Measurements from ENCODE around the gene RIIAD1. TPM values are rescaled to one million over a fixed set of nuclear protein-coding genes. Genes with fewer than 3 reads are reported as not detected.
"Not testable (repeated sequence)": the region's sequence is repeated elsewhere in the genome, so short reads cannot be mapped to it uniquely, and the experiment has no call there.

RIIAD1 gene
- total RNA-seq (not detected), polyA plus RNA-seq (not detected), total RNA-seq (not detected)

GRCh38 chr1:151720974-151721787 is at the start of gene RIIAD1:
TSS of gene RIIAD1 (plus strand) at chr1:151721522. CDS start at chr1:151721537, 15 bp downstream.
- intact Hi-C loops (cut with micrococcal nuclease) = loop anchor here (1.0 to 5.0 kb wide), 7 partner anchors 36 to 279 kb away; partner anchors contain the start of genes TDRKH (in 2 of the 2), MRPL9 (in 1 of the 2) and SNX27 (in 1 of the 2)
- peak within 1 kb of the TSS in 8 of 9 donors; percentile 11 to 85 (median 36) for H3K27ac Mint-ChIP-seq
- peaks cover 54 to 88% (median 65%) of the 10 kb centered on the region in 5 donors for H3K27me3 Mint-ChIP-seq
- ChIA-PET POLR2A (no interaction called here), CTCF (interaction anchor here (1.3 kb wide), 1 partner anchor 13 kb away, joined by 4 read pairs; no protein-coding TSS in a partner anchor)
- H3K27me3 ChIP-seq (ENCODE audit: control insufficient read depth in 2 of 2, insufficient read depth in 2 of 2, low read length in 2 of 2) = peaks cover 4 to 6% of the 10 kb centered on the region in 2 donors
- H3K4me1 Mint-ChIP-seq = peaks cover 17 to 41% (median 26%) of the 10 kb centered on the region in 7 donors
- peak within 1 kb of the TSS; percentile 71 for H3K4me3 ChIP-seq (ENCODE audit: low read length)
- no peak within 1 kb of the TSS for H3K27ac ChIP-seq (ENCODE audit: low read depth, low read length)
- H3K4me1 ChIP-seq (ENCODE audit: control insufficient read depth in 2 of 2, insufficient read depth in 2 of 2, low read length in 2 of 2) = peaks cover 9 to 14% of the 10 kb centered on the region in 2 donors
- H3K36me3 ChIP-seq (ENCODE audit: control insufficient read depth in 2 of 3, insufficient read depth in 3 of 3, low read length in 3 of 3) = no peaks in the 10 kb centered on the region
- no peaks in the 10 kb centered on the region for H3K9me3 ChIP-seq (ENCODE audit: control insufficient read depth in 2 of 3, low read length in 3 of 3)
- peaks cover 0 to 5% (median 0%) of the 10 kb centered on the region in 5 donors for H3K36me3 Mint-ChIP-seq
- peak; percentile 85 for ATAC-seq
- peak within 1 kb of the TSS; percentile 71 to 85 (median 83) for H3K4me3 Mint-ChIP-seq
- DNase-seq = peak in 8 of 9 donors; percentile 17 to 47 (median 40)
- peaks cover 0 to 1% (median 0%) of the 10 kb centered on the region in 11 donors for H3K9me3 Mint-ChIP-seq

- H3K4me1 Mint-ChIP-seq = peaks cover 0 to 7% (median 3%) of the 10 kb centered on the region in 7 donors
- CTCF ChIA-PET = no interaction called here
- Histone ChIP-seq H3K27ac (ENCODE audit: low read depth, low read length) (no peak overlapping the region), H3K4me3 (ENCODE audit: low read length) (no peak overlapping the region), H3K27me3 (ENCODE audit: control insufficient read depth in 2 of 2, insufficient read depth in 2 of 2, low read length in 2 of 2) (no peaks in the 10 kb centered on the region), H3K4me1 (ENCODE audit: control insufficient read depth in 2 of 2, insufficient read depth in 2 of 2, low read length in 2 of 2) (no peaks in the 10 kb centered on the region), H3K36me3 (ENCODE audit: control insufficient read depth in 2 of 3, insufficient read depth in 3 of 3, low read length in 3 of 3) (peaks cover 0 to 19% (median 0%) of the 10 kb centered on the region in 3 experiments), H3K9me3 (ENCODE audit: control insufficient read depth in 2 of 3, low read length in 3 of 3) (no peaks in the 10 kb centered on the region)
- DNase-seq (no peak), ATAC-seq (no peak)
- H3K27ac Mint-ChIP-seq = peak overlapping the region in 1 of 9 donors; percentile 66
- intact Hi-C loops (cut with micrococcal nuclease) = no loop called here
- no peaks in the 10 kb centered on the region for H3K27me3 Mint-ChIP-seq
- peaks cover 15 to 61% (median 45%) of the 10 kb centered on the region in 5 donors for H3K36me3 Mint-ChIP-seq
- H3K9me3 Mint-ChIP-seq = peaks cover 0 to 6% (median 0%) of the 10 kb centered on the region in 11 donors
- POLR2A ChIA-PET = interaction anchor here (0.7 kb wide), 1 partner anchor 464 kb away, joined by 3 read pairs; no protein-coding TSS in a partner anchor
- no peak overlapping the region for H3K4me3 Mint-ChIP-seq
Observed at GRCh38 chr1:151673407-151673806, 47.9 kb upstream of the RIIAD1 start.

- no peak overlapping the region for H3K27ac ChIP-seq (ENCODE audit: low read depth, low read length)
- Mint-ChIP-seq H3K36me3 (peaks cover 0 to 29% (median 15%) of the 10 kb centered on the region in 5 donors), H3K27ac (no peak overlapping the region), H3K27me3 (no peaks in the 10 kb centered on the region), H3K4me1 (peaks cover 0 to 4% (median 0%) of the 10 kb centered on the region in 7 donors), H3K4me3 (no peak overlapping the region), H3K9me3 (no peaks in the 10 kb centered on the region)
- intact Hi-C loops (cut with micrococcal nuclease) = no loop called here
- no peak for DNase-seq
- H3K36me3 ChIP-seq (ENCODE audit: control insufficient read depth in 2 of 3, insufficient read depth in 3 of 3, low read length in 3 of 3) = peaks cover 0 to 8% (median 7%) of the 10 kb centered on the region in 3 experiments
- H3K27me3 ChIP-seq (ENCODE audit: control insufficient read depth in 2 of 2, insufficient read depth in 2 of 2, low read length in 2 of 2) = no peaks in the 10 kb centered on the region
- ChIA-PET POLR2A (no interaction called here), CTCF (no interaction called here)
- no peaks in the 10 kb centered on the region for H3K9me3 ChIP-seq (ENCODE audit: control insufficient read depth in 2 of 3, low read length in 3 of 3)
- ATAC-seq = no peak
- no peaks in the 10 kb centered on the region for H3K4me1 ChIP-seq (ENCODE audit: control insufficient read depth in 2 of 2, insufficient read depth in 2 of 2, low read length in 2 of 2)
- H3K4me3 ChIP-seq (ENCODE audit: low read length) = no peak overlapping the region
Observed at GRCh38 chr1:151680391-151680790, 40.9 kb upstream of the RIIAD1 start.

GRCh38 chr1:151680826-151681225 is 40.5 kb upstream of the RIIAD1 start:
- Histone ChIP-seq H3K4me1 (ENCODE audit: control insufficient read depth in 2 of 2, insufficient read depth in 2 of 2, low read length in 2 of 2) (no peaks in the 10 kb centered on the region), H3K27me3 (ENCODE audit: control insufficient read depth in 2 of 2, insufficient read depth in 2 of 2, low read length in 2 of 2) (no peaks in the 10 kb centered on the region), H3K4me3 (ENCODE audit: low read length) (no peak overlapping the region), H3K9me3 (ENCODE audit: control insufficient read depth in 2 of 3, low read length in 3 of 3) (no peaks in the 10 kb centered on the region), H3K27ac (ENCODE audit: low read depth, low read length) (no peak overlapping the region), H3K36me3 (ENCODE audit: control insufficient read depth in 2 of 3, insufficient read depth in 3 of 3, low read length in 3 of 3) (peaks cover 0 to 11% (median 10%) of the 10 kb centered on the region in 3 experiments)
- H3K36me3 Mint-ChIP-seq = peaks cover 0 to 31% (median 17%) of the 10 kb centered on the region in 5 donors
- DNase-seq (no peak), ATAC-seq (no peak)
- CTCF ChIA-PET = no interaction called here
- intact Hi-C loops (cut with micrococcal nuclease) = no loop called here
- peaks cover 0 to 4% (median 0%) of the 10 kb centered on the region in 7 donors for H3K4me1 Mint-ChIP-seq
- H3K4me3 Mint-ChIP-seq = no peak overlapping the region
- POLR2A ChIA-PET = no interaction called here
- H3K27ac Mint-ChIP-seq = no peak overlapping the region
- H3K27me3 Mint-ChIP-seq = no peaks in the 10 kb centered on the region
- H3K9me3 Mint-ChIP-seq = no peaks in the 10 kb centered on the region

- DNase-seq (no peak), ATAC-seq (no peak)
- no peaks in the 10 kb centered on the region for H3K4me1 ChIP-seq (ENCODE audit: control insufficient read depth in 2 of 2, insufficient read depth in 2 of 2, low read length in 2 of 2)
- intact Hi-C loops (cut with micrococcal nuclease) = no loop called here
- H3K27me3 Mint-ChIP-seq = no peaks in the 10 kb centered on the region
- no peaks in the 10 kb centered on the region for H3K9me3 ChIP-seq (ENCODE audit: control insufficient read depth in 2 of 3, low read length in 3 of 3)
- H3K27ac Mint-ChIP-seq = peak overlapping the region in 1 of 9 donors; percentile 7
- peaks cover 0 to 2% (median 0%) of the 10 kb centered on the region in 7 donors for H3K4me1 Mint-ChIP-seq
- H3K4me3 Mint-ChIP-seq = no peak overlapping the region
- H3K9me3 Mint-ChIP-seq = no peaks in the 10 kb centered on the region
- no peak overlapping the region for H3K4me3 ChIP-seq (ENCODE audit: low read length)
- ChIA-PET CTCF (no interaction called here), POLR2A (no interaction called here)
- H3K27me3 ChIP-seq (ENCODE audit: control insufficient read depth in 2 of 2, insufficient read depth in 2 of 2, low read length in 2 of 2) = no peaks in the 10 kb centered on the region
- no peak overlapping the region for H3K27ac ChIP-seq (ENCODE audit: low read depth, low read length)
- H3K36me3 Mint-ChIP-seq = peaks cover 0 to 39% (median 20%) of the 10 kb centered on the region in 5 donors
- peaks cover 0 to 20% (median 18%) of the 10 kb centered on the region in 3 experiments for H3K36me3 ChIP-seq (ENCODE audit: control insufficient read depth in 2 of 3, insufficient read depth in 3 of 3, low read length in 3 of 3)
Observed at GRCh38 chr1:151681923-151682322, 39.4 kb upstream of the RIIAD1 start.

GRCh38 chr1:151682901-151683300 is 38.4 kb upstream of the RIIAD1 start:
- intact Hi-C loops (cut with micrococcal nuclease); DNase-seq; CTCF ChIA-PET; H3K9me3 ChIP-seq (ENCODE audit: control insufficient read depth in 2 of 3, low read length in 3 of 3); ATAC-seq; H3K27me3 ChIP-seq (ENCODE audit: control insufficient read depth in 2 of 2, insufficient read depth in 2 of 2, low read length in 2 of 2); H3K27ac Mint-ChIP-seq; H3K4me1 ChIP-seq (ENCODE audit: control insufficient read depth in 2 of 2, insufficient read depth in 2 of 2, low read length in 2 of 2); H3K9me3 Mint-ChIP-seq; POLR2A ChIA-PET; H3K4me3 Mint-ChIP-seq; H3K4me1 Mint-ChIP-seq; H3K27me3 Mint-ChIP-seq; H3K4me3 ChIP-seq (ENCODE audit: low read length); H3K27ac ChIP-seq (ENCODE audit: low read depth, low read length): not testable (repeated sequence)
- H3K36me3 Mint-ChIP-seq = peaks cover 0 to 43% (median 20%) of the 10 kb centered on the region in 5 donors
- peaks cover 0 to 25% (median 18%) of the 10 kb centered on the region in 3 experiments for H3K36me3 ChIP-seq (ENCODE audit: control insufficient read depth in 2 of 3, insufficient read depth in 3 of 3, low read length in 3 of 3)

Data from naive thymus-derived CD4-positive, alpha-beta T cell (primary cell).